ENCODE results near the gene PRICKLE1. TPM values are rescaled to one million over a fixed set of nuclear protein-coding genes. Genes with fewer than 3 reads are reported as not detected.

Gene PRICKLE1
- total RNA-seq, 1 experiment from 2014 or later, result 20.1 TPM

DNA sequence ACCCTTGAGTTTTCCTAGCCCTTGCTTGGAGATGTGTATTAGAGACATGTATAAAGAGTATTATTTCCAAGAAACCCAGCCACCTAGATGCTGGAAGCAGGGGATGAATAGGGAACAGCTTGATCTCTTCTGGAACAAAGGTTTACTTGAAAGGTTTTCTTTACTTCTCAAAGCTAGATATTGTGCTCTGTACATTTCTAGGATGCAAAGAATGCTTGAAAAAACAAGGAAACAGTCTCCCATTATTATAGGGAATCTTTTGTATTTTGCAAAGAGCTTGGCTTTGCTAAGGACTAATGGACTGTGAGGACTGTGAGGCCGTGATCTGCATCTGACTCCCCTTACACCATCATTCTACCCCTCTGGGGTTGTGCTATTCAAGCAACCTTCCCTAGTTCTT, 77.9 kb downstream of the PRICKLE1 start:
- no peaks in the 10 kb centered on the region for H3K36me3 ChIP-seq (ENCODE audit: control insufficient read depth, insufficient read depth, low read length)
- TF ChIP-seq SIN3A (IDR thresholded peaks at IDR 0.05; ENCODE audit: borderline replicate concordance, insufficient read depth, low read depth, low read length), result no peak
- TF ChIP-seq POLR2AphosphoS5 (IDR thresholded peaks at IDR 0.05; ENCODE audit: low read depth, low read length), result no peak
- TF ChIP-seq, protein P1, sequence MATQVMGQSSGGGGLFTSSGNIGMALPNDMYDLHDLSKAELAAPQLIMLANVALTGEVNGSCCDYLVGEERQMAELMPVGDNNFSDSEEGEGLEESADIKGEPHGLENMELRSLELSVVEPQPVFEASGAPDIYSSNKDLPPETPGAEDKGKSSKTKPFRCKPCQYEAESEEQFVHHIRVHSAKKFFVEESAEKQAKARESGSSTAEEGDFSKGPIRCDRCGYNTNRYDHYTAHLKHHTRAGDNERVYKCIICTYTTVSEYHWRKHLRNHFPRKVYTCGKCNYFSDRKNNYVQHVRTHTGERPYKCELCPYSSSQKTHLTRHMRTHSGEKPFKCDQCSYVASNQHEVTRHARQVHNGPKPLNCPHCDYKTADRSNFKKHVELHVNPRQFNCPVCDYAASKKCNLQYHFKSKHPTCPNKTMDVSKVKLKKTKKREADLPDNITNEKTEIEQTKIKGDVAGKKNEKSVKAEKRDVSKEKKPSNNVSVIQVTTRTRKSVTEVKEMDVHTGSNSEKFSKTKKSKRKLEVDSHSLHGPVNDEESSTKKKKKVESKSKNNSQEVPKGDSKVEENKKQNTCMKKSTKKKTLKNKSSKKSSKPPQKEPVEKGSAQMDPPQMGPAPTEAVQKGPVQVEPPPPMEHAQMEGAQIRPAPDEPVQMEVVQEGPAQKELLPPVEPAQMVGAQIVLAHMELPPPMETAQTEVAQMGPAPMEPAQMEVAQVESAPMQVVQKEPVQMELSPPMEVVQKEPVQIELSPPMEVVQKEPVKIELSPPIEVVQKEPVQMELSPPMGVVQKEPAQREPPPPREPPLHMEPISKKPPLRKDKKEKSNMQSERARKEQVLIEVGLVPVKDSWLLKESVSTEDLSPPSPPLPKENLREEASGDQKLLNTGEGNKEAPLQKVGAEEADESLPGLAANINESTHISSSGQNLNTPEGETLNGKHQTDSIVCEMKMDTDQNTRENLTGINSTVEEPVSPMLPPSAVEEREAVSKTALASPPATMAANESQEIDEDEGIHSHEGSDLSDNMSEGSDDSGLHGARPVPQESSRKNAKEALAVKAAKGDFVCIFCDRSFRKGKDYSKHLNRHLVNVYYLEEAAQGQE (IDR thresholded peaks at IDR 0.05; ENCODE audit: insufficient read depth in 1 of 2, low read depth in 2 of 2, low read length in 1 of 2), result no peak
- no peak for TF ChIP-seq TCF7L2 (IDR thresholded peaks at IDR 0.05; ENCODE audit: low read depth, low read length)
- TF ChIP-seq, protein P2, sequence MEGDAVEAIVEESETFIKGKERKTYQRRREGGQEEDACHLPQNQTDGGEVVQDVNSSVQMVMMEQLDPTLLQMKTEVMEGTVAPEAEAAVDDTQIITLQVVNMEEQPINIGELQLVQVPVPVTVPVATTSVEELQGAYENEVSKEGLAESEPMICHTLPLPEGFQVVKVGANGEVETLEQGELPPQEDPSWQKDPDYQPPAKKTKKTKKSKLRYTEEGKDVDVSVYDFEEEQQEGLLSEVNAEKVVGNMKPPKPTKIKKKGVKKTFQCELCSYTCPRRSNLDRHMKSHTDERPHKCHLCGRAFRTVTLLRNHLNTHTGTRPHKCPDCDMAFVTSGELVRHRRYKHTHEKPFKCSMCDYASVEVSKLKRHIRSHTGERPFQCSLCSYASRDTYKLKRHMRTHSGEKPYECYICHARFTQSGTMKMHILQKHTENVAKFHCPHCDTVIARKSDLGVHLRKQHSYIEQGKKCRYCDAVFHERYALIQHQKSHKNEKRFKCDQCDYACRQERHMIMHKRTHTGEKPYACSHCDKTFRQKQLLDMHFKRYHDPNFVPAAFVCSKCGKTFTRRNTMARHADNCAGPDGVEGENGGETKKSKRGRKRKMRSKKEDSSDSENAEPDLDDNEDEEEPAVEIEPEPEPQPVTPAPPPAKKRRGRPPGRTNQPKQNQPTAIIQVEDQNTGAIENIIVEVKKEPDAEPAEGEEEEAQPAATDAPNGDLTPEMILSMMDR (IDR thresholded peaks at IDR 0.05), result no peak
- CTCF ChIA-PET, result no interaction called here
- no peaks in the 10 kb centered on the region for H3K9me3 ChIP-seq (ENCODE audit: control insufficient read depth, insufficient read depth, low read depth, low read length)
- H3K27me3 ChIP-seq (ENCODE audit: control insufficient read depth, insufficient read depth, low read length), result no peaks in the 10 kb centered on the region
- POLR2A ChIA-PET, result interaction anchor here (0.6 kb wide), 1 partner anchor 236 kb away, joined by 3 read pairs; no protein-coding TSS in a partner anchor
- no peak for ATAC-seq
- H3K4me3 ChIP-seq (ENCODE audit: low read depth in 2 of 2, low read length in 2 of 2), result no peak overlapping the region
- in situ Hi-C loops (cut with HindIII; ENCODE audit: low pct_unique_long_range_greater_than_20kb, low sequenced_read_pairs), result no loop called here
- no peaks in the 10 kb centered on the region for H3K4me1 ChIP-seq (ENCODE audit: control insufficient read depth, insufficient read depth, low read length)
- no peak overlapping the region for H3K27ac ChIP-seq (ENCODE audit: low read length)
- intact Hi-C loops (cut with micrococcal nuclease; ENCODE audit: unreplicated experiment), result no loop called here
- no peak for DNase-seq (ENCODE audit: low read depth, low spot score)
- BruUV-seq (replicated peaks), result no TSS peak

DNA sequence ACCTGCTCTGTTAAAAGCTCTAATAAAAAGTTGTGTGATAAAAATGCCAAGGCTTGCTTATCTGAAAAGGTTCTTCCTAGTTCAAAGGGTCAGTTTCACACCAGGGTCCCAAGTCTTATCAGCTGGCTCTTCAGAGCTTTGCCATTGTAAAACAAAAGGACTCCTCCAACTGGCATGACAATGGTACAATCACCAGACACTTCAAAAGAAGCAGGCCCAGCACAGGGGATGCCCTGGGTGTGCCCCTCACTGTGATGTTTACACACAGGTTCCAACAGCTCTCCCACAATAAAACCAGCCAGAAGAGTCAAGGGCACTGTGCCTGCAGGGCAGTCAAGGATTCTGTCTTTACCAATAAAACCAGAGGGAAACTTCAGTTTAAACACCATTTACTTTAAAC, 78.7 kb downstream of the PRICKLE1 start:
- no peak for DNase-seq (ENCODE audit: low read depth, low spot score)
- intact Hi-C loops (cut with micrococcal nuclease; ENCODE audit: unreplicated experiment), result no loop called here
- in situ Hi-C loops (cut with HindIII; ENCODE audit: low pct_unique_long_range_greater_than_20kb, low sequenced_read_pairs), result no loop called here
- ChIA-PET POLR2A (no interaction called here), CTCF (no interaction called here)
- H3K4me3 ChIP-seq (ENCODE audit: low read depth in 2 of 2, low read length in 2 of 2), result no peak overlapping the region
- BruUV-seq (replicated peaks), result no TSS peak
- no peaks in the 10 kb centered on the region for H3K4me1 ChIP-seq (ENCODE audit: control insufficient read depth, insufficient read depth, low read length)
- no peaks in the 10 kb centered on the region for H3K9me3 ChIP-seq (ENCODE audit: control insufficient read depth, insufficient read depth, low read depth, low read length)
- ATAC-seq, result no peak
- no peaks in the 10 kb centered on the region for H3K27me3 ChIP-seq (ENCODE audit: control insufficient read depth, insufficient read depth, low read length)
- no peaks in the 10 kb centered on the region for H3K36me3 ChIP-seq (ENCODE audit: control insufficient read depth, insufficient read depth, low read length)
- no peak overlapping the region for H3K27ac ChIP-seq (ENCODE audit: low read length)
- TF ChIP-seq TCF7L2 (IDR thresholded peaks at IDR 0.05; ENCODE audit: low read depth, low read length) (0 out of 2 replicates have a peak, but pooled peaks have one; percentile 57), POLR2AphosphoS5 (IDR thresholded peaks at IDR 0.05; ENCODE audit: low read depth, low read length) (no peak), SIN3A (IDR thresholded peaks at IDR 0.05; ENCODE audit: borderline replicate concordance, insufficient read depth, low read depth, low read length) (no peak)
- TF ChIP-seq, protein P2 (IDR thresholded peaks at IDR 0.05), result no peak
- TF ChIP-seq, protein P1 (IDR thresholded peaks at IDR 0.05; ENCODE audit: insufficient read depth in 1 of 2, low read depth in 2 of 2, low read length in 1 of 2), result no peak
